Neural cell (in vitro differentiated cells): ENCODE data around the gene A2M. TPM values are rescaled to one million over a fixed set of nuclear protein-coding genes. Genes with fewer than 3 reads are reported as not detected.

Experiments used
- H2AFZ ChIP-seq: fragments of 200-600, 300-800 bp; sonication (generic), shearing (Covaris generic); 2 replicates; pipeline ENCODE4 v1.6.0; 2014; ENCODE audit warnings: low read depth, mild to moderate bottlenecking, antibody characterized with exemption, low read length, moderate library complexity
- H3F3A ChIP-seq: fragments of 200-600 bp; shearing (Covaris generic); 2 replicates; pipeline ENCODE4 v1.6.1; 2016; ENCODE audit warnings: mild to moderate bottlenecking, moderate library complexity, mixed read lengths, antibody characterized with exemption, low read length; ENCODE audit not compliant: insufficient read depth, poor library complexity, severe bottlenecking
- H3K27ac ChIP-seq: fragments of 200-600, 300-800 bp; sonication (generic), shearing (Covaris generic); 2 replicates; pipeline ENCODE4 v1.5.1; 2014; ENCODE audit warnings: mild to moderate bottlenecking, low read length, moderate library complexity
- H3K27me3 ChIP-seq: fragments of 300-800, 200-600 bp; sonication (generic), shearing (Covaris generic); 2 replicates; pipeline ENCODE4 v1.6.0; 2014; ENCODE audit warnings: mild to moderate bottlenecking, low read depth, low read length, moderate library complexity; ENCODE audit not compliant: insufficient read depth
- H3K36me3 ChIP-seq: fragments of 300-800, 200-600 bp; sonication (generic), shearing (Covaris generic); 2 replicates; pipeline ENCODE4 v1.5.1; 2014; ENCODE audit warnings: mild to moderate bottlenecking, antibody characterized with exemption, low read length, moderate library complexity; ENCODE audit not compliant: insufficient read depth
- H3K4me2 ChIP-seq: fragments of 300-800, 200-600 bp; sonication (generic), shearing (Covaris generic); 2 replicates; pipeline ENCODE4 v1.6.0; 2014; ENCODE audit warnings: mild to moderate bottlenecking, low read length
- H3K4me3 ChIP-seq: fragments of 300-800, 200-600 bp; sonication (generic), shearing (Covaris generic); 2 replicates; pipeline ENCODE4 v1.5.1; 2014; ENCODE audit warnings: mild to moderate bottlenecking, low read length, moderate library complexity
- H3K79me2 ChIP-seq: fragments of 200-600 bp; shearing (Covaris generic); replicated peaks from 2 replicates; pipeline ENCODE4 v1.6.0; 2014; ENCODE audit warnings: mild to moderate bottlenecking, low read length, moderate library complexity; ENCODE audit not compliant: insufficient read depth
- H3K9ac ChIP-seq: fragments of 300-800, 200-600 bp; sonication (generic), shearing (Covaris generic); 2 replicates; pipeline ENCODE4 v1.6.1; 2016; ENCODE audit warnings: mild to moderate bottlenecking, low read length, mixed read lengths
- H3K9me2 ChIP-seq: fragments of 200-600 bp; shearing (Covaris generic); 2 replicates; pipeline ENCODE4 v1.6.1; 2016; ENCODE audit warnings: mild to moderate bottlenecking, low read length, mixed read lengths; ENCODE audit not compliant: insufficient read depth
- H3K9me3 ChIP-seq: fragments of 200-600, 300-800 bp; sonication (generic), shearing (Covaris generic); 2 replicates; pipeline ENCODE4 v1.6.1; 2016; ENCODE audit warnings: mild to moderate bottlenecking, mixed run types, low read length, moderate library complexity, mixed read lengths
- H4K20me1 ChIP-seq: fragments of 200-600 bp; shearing (Covaris generic); 2 replicates; pipeline ENCODE4 v1.6.1; 2016; ENCODE audit warnings: mild to moderate bottlenecking, mixed run types; ENCODE audit not compliant: insufficient read depth
- EP300 ChIP-seq: fragments of 450-650 bp; conservative IDR thresholded peaks from 2 replicates; pipeline ENCODE4 v1.6.1; 2014; ENCODE audit warnings: antibody characterized with exemption, mild to moderate bottlenecking, moderate library complexity; ENCODE audit not compliant: poor library complexity, severe bottlenecking
- EZH2 ChIP-seq: fragments of 200-600, 300-800 bp; shearing (Covaris generic), sonication (generic); IDR thresholded peaks from 2 replicates; pipeline ENCODE4 v1.6.1; 2014; ENCODE audit warnings: antibody characterized with exemption, low read length, borderline replicate concordance, mild to moderate bottlenecking; ENCODE audit not compliant: insufficient read depth, poor library complexity, severe bottlenecking
- MXI1 ChIP-seq: fragments of 450-650 bp; conservative IDR thresholded peaks from 2 replicates; pipeline ENCODE4 v1.6.1; 2014; ENCODE audit warnings: antibody characterized with exemption, mild to moderate bottlenecking; ENCODE audit not compliant: poor library complexity, severe bottlenecking
- POLR2AphosphoS5 ChIP-seq: IDR thresholded peaks from 2 replicates; pipeline ENCODE4 v1.6.1; 2012
- RAD21 ChIP-seq: fragments of 450-650 bp; conservative IDR thresholded peaks from 2 replicates; pipeline ENCODE4 v1.6.1; 2014; ENCODE audit warnings: antibody characterized with exemption, mild to moderate bottlenecking, moderate library complexity
- SMC3 ChIP-seq: fragments of 450-650 bp; conservative IDR thresholded peaks from 2 replicates; pipeline ENCODE4 v1.6.1; 2014; ENCODE audit warnings: antibody characterized with exemption, mild to moderate bottlenecking, moderate library complexity; ENCODE audit not compliant: poor library complexity
- TAF1 ChIP-seq: IDR thresholded peaks from 2 replicates; pipeline ENCODE4 v1.6.1; 2012; ENCODE audit warnings: low read depth
- polyA plus RNA-seq: library from polyadenylated mRNA; depleted of rRNA; stranded (reverse); fragments of >200 nt; gene quantifications from 2 replicates; pipeline ENCODE4 v1.2.3, GENCODE V29; 2014
- TF ChIP-seq, protein P1 (sequence below): fragments of 450-650 bp; IDR thresholded peaks from 2 replicates; pipeline ENCODE4 v1.5.1; 2014; ENCODE audit warnings: antibody characterized with exemption, mild to moderate bottlenecking, moderate library complexity; ENCODE audit not compliant: poor library complexity, severe bottlenecking
- TF ChIP-seq, protein P2 (sequence below): IDR thresholded peaks from 2 replicates; pipeline ENCODE4 v1.6.1; 2012; ENCODE audit warnings: borderline replicate concordance

A2M gene
- polyA plus RNA-seq, 1 donor from 2014 or later: 0.09 TPM

DNA sequence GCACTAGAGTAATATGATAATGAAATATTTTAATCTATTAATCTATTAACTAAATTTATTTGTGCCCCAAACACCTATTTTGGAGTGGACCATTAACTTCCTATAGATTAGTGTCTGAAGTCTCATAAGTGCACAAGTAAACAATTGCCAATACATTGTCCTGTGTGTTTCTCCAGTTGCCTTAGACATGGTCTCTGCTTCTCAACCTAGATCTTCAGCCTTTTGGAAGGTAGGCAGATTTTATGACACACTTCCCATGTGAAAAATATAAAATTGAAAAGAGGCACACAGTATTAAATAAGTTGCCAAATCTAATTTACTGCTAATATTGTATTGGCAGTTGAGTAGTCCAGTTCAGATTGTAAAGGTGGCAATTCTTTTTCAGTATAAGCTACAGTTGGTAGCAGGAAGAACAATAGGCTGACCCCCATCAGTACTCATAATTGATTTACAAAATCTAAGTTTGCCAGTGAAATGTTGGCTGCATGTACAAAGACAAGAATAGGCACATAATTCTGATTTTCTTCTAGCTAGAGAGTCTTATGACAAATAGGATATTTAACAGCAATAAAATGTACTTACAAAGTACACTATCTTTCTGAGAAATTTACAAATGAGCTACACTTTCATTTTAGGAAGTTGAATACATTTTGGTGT is 10.8 kb downstream of the A2M start:
- Histone ChIP-seq H3K27me3 (no peaks in the 10 kb centered on the region), H3K27ac (no peak overlapping the region), H3K9me2 (no peaks in the 10 kb centered on the region), H3K9ac (no peak overlapping the region), H4K20me1 (no peaks in the 10 kb centered on the region), H3K36me3 (no peaks in the 10 kb centered on the region), H3K9me3 (no peaks in the 10 kb centered on the region), H2AFZ (no peak overlapping the region), H3F3A (no peaks in the 10 kb centered on the region), H3K4me2 (no peak overlapping the region), H3K4me3 (no peak overlapping the region), H3K79me2 (no peaks in the 10 kb centered on the region)
- TF ChIP-seq, protein P1, sequence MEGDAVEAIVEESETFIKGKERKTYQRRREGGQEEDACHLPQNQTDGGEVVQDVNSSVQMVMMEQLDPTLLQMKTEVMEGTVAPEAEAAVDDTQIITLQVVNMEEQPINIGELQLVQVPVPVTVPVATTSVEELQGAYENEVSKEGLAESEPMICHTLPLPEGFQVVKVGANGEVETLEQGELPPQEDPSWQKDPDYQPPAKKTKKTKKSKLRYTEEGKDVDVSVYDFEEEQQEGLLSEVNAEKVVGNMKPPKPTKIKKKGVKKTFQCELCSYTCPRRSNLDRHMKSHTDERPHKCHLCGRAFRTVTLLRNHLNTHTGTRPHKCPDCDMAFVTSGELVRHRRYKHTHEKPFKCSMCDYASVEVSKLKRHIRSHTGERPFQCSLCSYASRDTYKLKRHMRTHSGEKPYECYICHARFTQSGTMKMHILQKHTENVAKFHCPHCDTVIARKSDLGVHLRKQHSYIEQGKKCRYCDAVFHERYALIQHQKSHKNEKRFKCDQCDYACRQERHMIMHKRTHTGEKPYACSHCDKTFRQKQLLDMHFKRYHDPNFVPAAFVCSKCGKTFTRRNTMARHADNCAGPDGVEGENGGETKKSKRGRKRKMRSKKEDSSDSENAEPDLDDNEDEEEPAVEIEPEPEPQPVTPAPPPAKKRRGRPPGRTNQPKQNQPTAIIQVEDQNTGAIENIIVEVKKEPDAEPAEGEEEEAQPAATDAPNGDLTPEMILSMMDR: no peak
- TF ChIP-seq RAD21: no peak
- TF ChIP-seq TAF1: no peak
- TF ChIP-seq SMC3: no peak
- no peak for TF ChIP-seq EZH2
- no peak for TF ChIP-seq EP300
- TF ChIP-seq MXI1: no peak
- no peak for TF ChIP-seq POLR2AphosphoS5
- TF ChIP-seq, protein P2, sequence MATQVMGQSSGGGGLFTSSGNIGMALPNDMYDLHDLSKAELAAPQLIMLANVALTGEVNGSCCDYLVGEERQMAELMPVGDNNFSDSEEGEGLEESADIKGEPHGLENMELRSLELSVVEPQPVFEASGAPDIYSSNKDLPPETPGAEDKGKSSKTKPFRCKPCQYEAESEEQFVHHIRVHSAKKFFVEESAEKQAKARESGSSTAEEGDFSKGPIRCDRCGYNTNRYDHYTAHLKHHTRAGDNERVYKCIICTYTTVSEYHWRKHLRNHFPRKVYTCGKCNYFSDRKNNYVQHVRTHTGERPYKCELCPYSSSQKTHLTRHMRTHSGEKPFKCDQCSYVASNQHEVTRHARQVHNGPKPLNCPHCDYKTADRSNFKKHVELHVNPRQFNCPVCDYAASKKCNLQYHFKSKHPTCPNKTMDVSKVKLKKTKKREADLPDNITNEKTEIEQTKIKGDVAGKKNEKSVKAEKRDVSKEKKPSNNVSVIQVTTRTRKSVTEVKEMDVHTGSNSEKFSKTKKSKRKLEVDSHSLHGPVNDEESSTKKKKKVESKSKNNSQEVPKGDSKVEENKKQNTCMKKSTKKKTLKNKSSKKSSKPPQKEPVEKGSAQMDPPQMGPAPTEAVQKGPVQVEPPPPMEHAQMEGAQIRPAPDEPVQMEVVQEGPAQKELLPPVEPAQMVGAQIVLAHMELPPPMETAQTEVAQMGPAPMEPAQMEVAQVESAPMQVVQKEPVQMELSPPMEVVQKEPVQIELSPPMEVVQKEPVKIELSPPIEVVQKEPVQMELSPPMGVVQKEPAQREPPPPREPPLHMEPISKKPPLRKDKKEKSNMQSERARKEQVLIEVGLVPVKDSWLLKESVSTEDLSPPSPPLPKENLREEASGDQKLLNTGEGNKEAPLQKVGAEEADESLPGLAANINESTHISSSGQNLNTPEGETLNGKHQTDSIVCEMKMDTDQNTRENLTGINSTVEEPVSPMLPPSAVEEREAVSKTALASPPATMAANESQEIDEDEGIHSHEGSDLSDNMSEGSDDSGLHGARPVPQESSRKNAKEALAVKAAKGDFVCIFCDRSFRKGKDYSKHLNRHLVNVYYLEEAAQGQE: no peak

DNA sequence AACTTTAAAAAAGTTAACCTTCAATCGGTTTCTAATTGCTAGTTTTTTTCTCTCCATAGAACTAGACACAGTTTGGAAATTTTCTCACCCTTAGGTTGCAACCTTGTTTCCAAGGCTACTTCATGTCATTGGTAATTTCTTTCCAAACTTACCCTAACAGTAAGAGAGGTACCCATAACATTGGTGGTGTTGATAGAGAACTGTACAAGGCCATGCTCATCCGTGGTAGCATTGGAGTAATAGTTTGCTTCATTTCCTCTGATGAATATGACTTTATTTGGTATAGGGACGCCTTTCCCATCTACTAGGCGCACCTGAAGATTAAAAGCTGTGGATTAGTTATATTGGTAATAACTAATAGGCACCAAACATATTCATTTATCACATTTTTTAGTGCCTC is 11.6 kb downstream of the A2M start:
- Histone ChIP-seq H3K27me3 (no peaks in the 10 kb centered on the region), H3K4me3 (no peak overlapping the region), H2AFZ (no peak overlapping the region), H3K36me3 (no peaks in the 10 kb centered on the region), H3F3A (no peaks in the 10 kb centered on the region), H3K27ac (no peak overlapping the region), H3K9ac (no peak overlapping the region), H3K9me3 (no peaks in the 10 kb centered on the region), H4K20me1 (no peaks in the 10 kb centered on the region), H3K79me2 (no peaks in the 10 kb centered on the region), H3K4me2 (no peak overlapping the region), H3K9me2 (no peaks in the 10 kb centered on the region)
- TF ChIP-seq TAF1 (no peak), SMC3 (no peak), EP300 (no peak), MXI1 (no peak), POLR2AphosphoS5 (no peak), EZH2 (no peak), RAD21 (no peak)
- TF ChIP-seq, protein P1: no peak
- TF ChIP-seq, protein P2: no peak
